ENCODE measurements around the gene COPE. TPM values are rescaled to one million over a fixed set of nuclear protein-coding genes. Genes with fewer than 3 reads are reported as not detected.

Gene COPE
- total and polyA plus RNA-seq, 2 donors (not counting 1 experiment from before 2014, with no cell fraction given) = 154 to 279 TPM

GRCh38 chr19:18946918-18947317 is 27.7 kb upstream of the COPE start:
- peaks cover 6 to 34% of the 10 kb centered on the region in 2 donors for H3K4me1 ChIP-seq (ENCODE audit: control insufficient read depth in 2 of 2, insufficient read depth in 2 of 2, low read length in 2 of 2)
- H3K27me3 ChIP-seq (replicated peaks in 1 of 4; ENCODE audit: control extremely low read depth in 1 of 4, control insufficient read depth in 3 of 4, insufficient read depth in 4 of 4, low read length in 3 of 4) = peaks cover 0 to 9% (median 0%) of the 10 kb centered on the region in 4 experiments
- peak overlapping the region in 1 of 2 donors; percentile 60 for H3K27ac ChIP-seq (ENCODE audit: low read length in 2 of 2)
- peak overlapping the region; percentile 15 for H3K4me2 ChIP-seq (replicated peaks; ENCODE audit: low read depth, low read length, poor library complexity, severe bottlenecking)
- peaks cover 24% of the 10 kb centered on the region for H3K4me1 Mint-ChIP-seq
- intact Hi-C loops (cut with micrococcal nuclease) = no loop called here
- ChIA-PET POLR2A (interaction anchor here (0.6 kb wide), 1 partner anchor 353 kb away, joined by 3 read pairs; no protein-coding TSS in a partner anchor), CTCF (interaction anchor here (0.7 kb wide), 1 partner anchor 332 kb away, joined by 3 read pairs; no protein-coding TSS in a partner anchor)
- no peak overlapping the region for H2AFZ ChIP-seq (ENCODE audit: insufficient read depth, low read depth, low read length, poor library complexity, severe bottlenecking)
- H3K4me3 Mint-ChIP-seq = peak overlapping the region; percentile 45
- ATAC-seq (ENCODE audit: low read depth) = peak; percentile 39
- no peaks in the 10 kb centered on the region for H4K20me1 ChIP-seq (ENCODE audit: control insufficient read depth, insufficient read depth, low read length, poor library complexity, severe bottlenecking)
- H3K27me3 Mint-ChIP-seq = peaks cover 16% of the 10 kb centered on the region
- 89% methylated on average over 10 of the region's 14 CpGs for WGBS (ENCODE audit: insufficient coverage)
- DNase-seq = no peak
- no peak overlapping the region for H3K9ac ChIP-seq (ENCODE audit: low read length)
- H3K4me3 ChIP-seq (ENCODE audit: control extremely low read depth in 1 of 5, extremely low read depth in 1 of 5, insufficient read depth in 1 of 5, low read depth in 2 of 5, low read length in 4 of 5) = no peak overlapping the region
- H3K27ac Mint-ChIP-seq = peak overlapping the region; percentile 86
- no peaks in the 10 kb centered on the region for H3K79me2 ChIP-seq (ENCODE audit: control insufficient read depth, insufficient read depth, low read length)
- H3K9me3 Mint-ChIP-seq (ENCODE audit: insufficient read depth) = no peaks in the 10 kb centered on the region
- TF ChIP-seq EZH2 (IDR thresholded peaks at IDR 0.05; ENCODE audit: borderline replicate concordance, insufficient read depth, low read depth, low read length, poor library complexity, severe bottlenecking) = no peak
- no peak for TF ChIP-seq CTCF (IDR thresholded peaks at IDR 0.05)
- no peaks in the 10 kb centered on the region for H3K36me3 ChIP-seq (replicated peaks in 1 of 2; ENCODE audit: control extremely low read depth in 1 of 2, control insufficient read depth in 1 of 2, extremely low read depth in 1 of 2, insufficient read depth in 2 of 2, low read length in 1 of 2)
- no peaks in the 10 kb centered on the region for H3K9me3 ChIP-seq (ENCODE audit: control extremely low read depth in 1 of 3, control insufficient read depth in 2 of 3, insufficient read depth in 1 of 3, low read length in 2 of 3)

- no peaks in the 10 kb centered on the region for H3K9me3 ChIP-seq (ENCODE audit: control extremely low read depth in 1 of 3, control insufficient read depth in 2 of 3, insufficient read depth in 1 of 3, low read length in 2 of 3)
- Mint-ChIP-seq H3K9me3 (ENCODE audit: insufficient read depth) (no peaks in the 10 kb centered on the region), H3K4me3 (no peak overlapping the region), H3K4me1 (peaks cover 30% of the 10 kb centered on the region), H3K27me3 (peaks cover 21% of the 10 kb centered on the region), H3K27ac (peak overlapping the region; percentile 86)
- no peak overlapping the region for H3K27ac ChIP-seq (ENCODE audit: low read length in 2 of 2)
- no peak for TF ChIP-seq CTCF (IDR thresholded peaks at IDR 0.05)
- TF ChIP-seq EZH2 (IDR thresholded peaks at IDR 0.05; ENCODE audit: borderline replicate concordance, insufficient read depth, low read depth, low read length, poor library complexity, severe bottlenecking) = no peak
- no peak overlapping the region for H3K9ac ChIP-seq (ENCODE audit: low read length)
- no peak overlapping the region for H2AFZ ChIP-seq (ENCODE audit: insufficient read depth, low read depth, low read length, poor library complexity, severe bottlenecking)
- DNase-seq = no peak
- H3K4me1 ChIP-seq (ENCODE audit: control insufficient read depth in 2 of 2, insufficient read depth in 2 of 2, low read length in 2 of 2) = peaks cover 12 to 38% of the 10 kb centered on the region in 2 donors
- no peaks in the 10 kb centered on the region for H3K79me2 ChIP-seq (ENCODE audit: control insufficient read depth, insufficient read depth, low read length)
- intact Hi-C loops (cut with micrococcal nuclease) = no loop called here
- peaks cover 0 to 14% (median 3%) of the 10 kb centered on the region in 4 experiments for H3K27me3 ChIP-seq (replicated peaks in 1 of 4; ENCODE audit: control extremely low read depth in 1 of 4, control insufficient read depth in 3 of 4, insufficient read depth in 4 of 4, low read length in 3 of 4)
- H3K4me3 ChIP-seq (ENCODE audit: control extremely low read depth in 1 of 5, extremely low read depth in 1 of 5, insufficient read depth in 1 of 5, low read depth in 2 of 5, low read length in 4 of 5) = no peak overlapping the region
- H4K20me1 ChIP-seq (ENCODE audit: control insufficient read depth, insufficient read depth, low read length, poor library complexity, severe bottlenecking) = no peaks in the 10 kb centered on the region
- H3K36me3 ChIP-seq (replicated peaks in 1 of 2; ENCODE audit: control extremely low read depth in 1 of 2, control insufficient read depth in 1 of 2, extremely low read depth in 1 of 2, insufficient read depth in 2 of 2, low read length in 1 of 2) = no peaks in the 10 kb centered on the region
- ChIA-PET CTCF (no interaction called here), POLR2A (no interaction called here)
- ATAC-seq (ENCODE audit: low read depth) = no peak
- no peak overlapping the region for H3K4me2 ChIP-seq (replicated peaks; ENCODE audit: low read depth, low read length, poor library complexity, severe bottlenecking)
Observed at GRCh38 chr19:18946335-18946734, 27.1 kb upstream of the COPE start.

All from B cell (primary cell).